ENCODE results near the gene MAPK8.
"Not testable (repeated sequence)": the region's sequence is repeated elsewhere in the genome, so short reads cannot be mapped to it uniquely, and the experiment has no call there.

MAPK8 gene

DNA sequence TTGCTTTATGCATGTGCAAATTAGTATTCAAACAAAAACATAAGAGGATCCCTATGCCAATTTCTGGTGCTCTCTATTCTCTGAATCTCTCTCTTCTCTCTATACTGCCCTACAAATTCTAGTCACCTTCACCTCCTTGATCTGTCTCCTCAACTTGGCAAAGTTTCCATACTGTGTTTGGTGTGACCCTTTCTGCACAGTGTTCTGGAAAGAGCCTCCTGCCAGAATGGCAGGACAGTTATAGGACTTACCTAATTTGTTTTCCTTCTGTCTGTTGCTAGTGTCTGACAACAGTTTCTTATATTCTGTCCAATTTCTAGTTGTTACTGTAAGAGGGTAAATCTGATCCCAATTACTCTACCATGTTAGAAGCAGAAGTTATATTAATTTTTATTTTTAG lies 34.3 kb downstream of the MAPK8 start:
- DNase-seq, result no peak

DNA sequence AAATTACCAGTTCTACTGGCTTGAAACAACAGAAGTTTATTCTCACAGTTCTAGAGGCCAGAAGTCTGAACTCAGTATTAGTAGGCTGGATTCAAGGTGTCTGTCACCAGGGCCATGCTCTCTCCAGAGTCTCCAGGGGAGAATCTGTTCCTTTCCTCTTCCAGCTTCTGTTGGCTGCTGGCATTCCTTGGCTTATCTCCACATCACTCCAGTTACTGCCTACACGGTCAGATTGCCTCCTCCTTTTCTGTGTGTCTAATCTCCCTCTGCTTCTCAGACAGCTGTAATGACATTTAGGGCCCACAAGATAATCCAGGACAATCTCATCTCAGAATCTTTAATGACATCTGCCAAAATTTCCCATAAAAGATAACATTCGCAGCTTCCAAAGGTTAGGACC lies 36.6 kb downstream of the MAPK8 start:
- no peak for DNase-seq

DNA sequence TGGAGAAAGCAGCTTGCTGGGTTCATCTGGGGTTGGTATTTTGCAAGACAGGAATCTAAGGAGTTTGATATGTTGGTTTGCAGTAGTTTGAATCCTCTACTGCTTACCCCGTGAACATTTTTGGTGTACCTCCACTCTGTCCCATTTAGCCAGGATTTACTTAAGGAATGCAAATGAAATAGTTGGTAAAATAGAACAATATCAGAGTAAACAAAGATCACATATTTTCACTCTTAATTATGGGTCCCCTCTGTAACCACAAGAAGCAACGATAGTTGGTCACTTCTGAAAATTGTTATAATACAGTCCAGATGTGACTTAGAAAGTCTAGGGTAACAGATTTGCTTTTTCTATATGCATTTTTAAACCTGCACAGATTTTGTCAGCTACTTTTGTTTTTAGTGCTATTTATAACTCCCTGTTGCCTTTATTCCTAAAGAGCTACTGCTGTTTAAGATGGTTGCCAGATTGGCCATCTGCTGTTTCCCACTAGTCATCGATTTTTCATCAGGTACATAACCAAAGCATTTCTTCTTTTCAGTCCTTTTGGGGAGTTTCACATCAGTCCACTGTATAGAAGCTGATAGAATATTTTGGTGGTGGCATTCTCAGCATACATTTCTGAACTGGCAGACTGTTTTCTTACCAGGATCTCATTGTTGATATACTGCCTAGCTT lies 37.6 kb downstream of the MAPK8 start:
- no peak for DNase-seq

DNA sequence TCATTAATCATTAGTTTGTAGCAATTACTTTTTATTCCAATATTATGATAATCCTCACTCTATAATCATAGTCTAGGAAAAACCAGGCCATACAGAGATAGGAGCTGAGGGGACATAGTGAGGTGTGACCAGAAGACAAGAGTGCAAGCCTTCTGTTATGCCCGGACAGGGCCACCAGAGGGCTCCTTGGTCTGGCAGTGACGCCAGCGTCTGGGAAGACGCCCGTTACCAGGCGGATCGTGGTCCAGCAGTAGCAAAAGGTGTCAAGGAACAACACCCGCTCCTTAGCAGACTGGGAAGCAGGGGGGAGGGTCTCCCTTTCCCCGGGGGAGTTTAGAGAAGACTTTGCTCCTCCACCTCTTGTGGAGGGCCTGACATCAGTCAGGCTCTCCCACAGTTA lies 39.8 kb downstream of the MAPK8 start:
- DNase-seq, result not testable (repeated sequence)

DNA sequence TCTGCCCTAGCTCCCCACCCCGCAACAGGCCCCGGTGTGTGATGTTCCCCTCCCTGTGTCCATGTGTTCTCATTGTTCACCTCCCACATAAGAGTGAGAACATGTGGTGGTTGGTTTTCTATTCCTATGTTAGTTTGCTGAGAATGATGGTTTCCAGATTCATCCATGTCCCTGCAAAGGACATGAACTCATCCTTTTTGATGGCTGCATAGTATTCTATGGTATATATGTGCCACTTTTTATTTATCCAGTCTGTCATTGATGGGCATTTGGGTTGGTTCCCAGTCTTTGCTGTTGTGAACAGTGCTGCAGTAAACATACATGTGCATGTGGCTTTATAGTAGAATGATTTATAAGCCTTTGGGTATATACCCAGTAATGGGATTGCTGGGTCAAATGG lies 41.1 kb downstream of the MAPK8 start:
- DNase-seq, result not testable (repeated sequence)

DNA sequence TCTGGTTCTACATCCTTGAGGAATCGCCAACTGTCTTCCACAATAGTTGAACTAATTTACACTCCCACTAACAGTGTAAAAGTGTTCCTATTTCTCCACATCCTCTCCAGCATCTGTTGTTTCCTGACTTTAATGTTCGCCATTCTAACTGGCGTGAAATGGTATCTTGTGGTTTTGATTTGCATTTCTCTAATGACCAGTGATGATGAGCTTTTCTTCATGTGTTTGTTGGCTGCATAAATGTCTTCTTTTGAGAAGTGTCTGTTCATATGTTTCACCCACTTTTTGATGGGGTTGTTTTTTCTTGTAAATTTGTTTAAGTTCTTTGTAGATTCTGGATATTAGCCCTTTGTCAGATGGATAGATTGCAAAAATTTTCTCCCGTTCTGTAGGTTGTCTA lies 41.5 kb downstream of the MAPK8 start:
- not testable (repeated sequence) for DNase-seq

DNA sequence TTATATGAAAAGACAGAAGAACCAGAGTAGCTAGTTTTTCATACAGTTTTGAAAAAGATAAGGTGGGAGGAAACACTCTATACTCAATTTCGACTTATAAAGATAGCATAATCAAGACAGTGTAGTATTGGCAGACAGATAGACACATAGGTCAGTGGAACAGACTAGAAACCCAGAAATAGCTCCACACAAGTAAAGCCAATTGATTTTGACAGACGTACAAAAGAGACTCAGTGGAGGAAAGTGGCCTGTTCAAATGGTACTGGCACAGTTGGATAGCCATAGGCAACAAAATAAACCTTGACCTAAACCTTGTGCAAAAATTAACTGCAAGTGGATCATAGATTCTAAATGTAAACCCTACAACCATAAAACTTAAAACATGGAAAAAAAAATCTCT lies 46.8 kb downstream of the MAPK8 start:
- no peak for DNase-seq

DNA sequence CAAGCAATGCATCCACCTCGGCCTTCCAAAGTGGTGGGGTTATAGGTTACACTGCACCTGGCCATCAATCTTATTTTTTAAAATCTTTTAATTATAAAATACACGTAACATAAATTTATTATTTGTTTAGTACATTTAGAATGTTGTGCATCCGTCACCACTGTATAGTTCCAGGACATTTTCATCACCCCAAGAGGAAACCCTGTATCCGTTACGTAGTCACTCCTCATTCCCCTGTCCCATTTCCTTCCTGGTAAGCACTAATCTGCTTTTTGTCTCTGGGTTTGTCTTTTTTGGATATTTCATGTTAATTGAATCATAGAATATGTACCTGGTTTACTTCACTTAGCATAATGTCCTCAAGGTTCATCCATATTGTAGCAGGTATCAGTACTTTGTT lies 51.2 kb downstream of the MAPK8 start:
- no peak for DNase-seq

DNA sequence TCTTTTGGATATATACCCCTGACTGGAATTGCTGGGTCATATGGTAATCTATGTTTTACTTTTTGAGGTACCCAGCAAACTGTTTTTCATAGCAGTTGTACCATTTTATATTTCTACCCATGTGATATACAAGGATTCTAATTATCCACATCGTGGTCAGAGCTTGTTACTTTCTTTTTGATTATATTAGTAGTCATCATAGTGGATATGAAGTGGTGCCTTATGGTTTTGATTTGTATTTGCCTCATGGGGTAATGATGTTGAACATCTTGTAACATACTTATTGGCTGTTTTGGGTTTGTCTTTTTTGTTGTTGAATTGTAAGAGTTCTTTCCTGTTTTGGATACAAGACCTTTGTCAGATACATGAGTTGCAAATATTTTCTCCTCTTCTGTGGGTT lies 51.7 kb downstream of the MAPK8 start:
- no peak for DNase-seq

DNA sequence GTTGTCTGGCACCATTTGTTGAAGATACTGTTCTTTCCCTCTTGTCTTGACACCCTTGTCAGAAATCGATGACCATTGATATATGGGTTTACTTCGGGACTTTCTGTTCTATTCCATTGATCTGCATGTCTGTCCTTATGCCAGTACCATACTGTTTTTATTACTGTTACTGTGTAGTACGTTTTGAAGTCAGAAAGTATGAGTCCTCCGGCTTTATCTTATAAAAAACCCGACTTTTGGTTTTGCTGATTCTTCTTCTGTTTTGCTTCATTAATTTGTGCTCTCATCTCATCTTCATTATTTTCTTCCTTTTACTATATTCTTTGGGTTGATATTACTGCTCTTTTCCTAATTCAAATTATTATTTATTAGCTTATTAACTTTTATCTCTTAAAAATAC lies 52.4 kb downstream of the MAPK8 start:
- no peak for DNase-seq

DNA sequence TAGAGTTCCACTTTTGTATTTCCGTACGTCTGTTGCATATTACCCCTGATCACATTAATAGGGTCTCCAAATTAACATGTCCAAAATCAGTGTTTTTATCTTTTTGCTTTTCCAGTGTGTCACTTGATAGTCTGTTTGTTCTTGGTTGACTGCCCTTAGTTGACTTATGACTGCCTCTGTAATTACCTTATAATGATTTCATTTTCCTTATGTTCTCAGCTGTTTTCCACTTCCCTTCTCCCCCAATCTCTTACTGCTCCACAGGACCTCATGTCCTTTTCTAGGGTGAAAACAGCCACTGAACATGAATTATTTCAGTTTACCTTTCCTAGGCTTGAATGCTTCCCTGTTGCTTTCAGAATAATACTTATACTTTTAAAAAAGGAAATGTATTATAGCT lies 54.7 kb downstream of the MAPK8 start:
- no peak for DNase-seq

DNA sequence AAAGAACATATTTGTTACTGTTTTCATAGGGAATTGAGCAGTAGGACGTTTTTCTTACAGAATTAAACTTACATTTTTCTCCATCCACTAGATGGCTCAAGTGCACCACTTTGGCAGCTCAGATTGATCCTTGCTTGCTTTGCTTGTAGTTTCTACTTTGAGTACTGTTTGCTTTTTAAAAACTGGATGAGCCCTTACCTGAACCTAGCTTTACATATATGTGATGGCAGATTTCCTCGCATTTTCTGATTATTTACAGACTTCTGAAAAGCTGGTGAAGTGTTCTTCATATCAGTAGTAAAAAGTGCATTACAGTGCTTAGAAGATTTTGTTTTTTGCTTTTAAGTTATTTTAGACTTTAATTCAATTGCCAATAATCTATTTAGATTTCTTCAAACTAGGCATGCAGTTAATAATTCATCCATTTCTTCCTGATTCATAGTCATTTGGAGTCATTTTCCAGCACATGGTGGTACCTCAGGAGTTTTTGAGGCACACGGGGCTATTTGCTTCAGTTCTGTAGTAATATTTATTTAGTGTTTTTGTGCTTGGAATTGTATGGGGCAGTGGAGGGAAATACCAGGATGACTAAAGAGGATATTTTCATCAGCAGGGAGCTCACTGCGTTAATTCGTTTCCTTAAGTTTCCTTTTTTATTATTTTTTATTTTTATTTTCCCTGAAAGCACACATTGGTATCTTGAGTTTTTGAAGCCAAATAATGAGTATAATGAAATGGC lies 57.3 kb downstream of the MAPK8 start:
- DNase-seq, result no peak

DNA sequence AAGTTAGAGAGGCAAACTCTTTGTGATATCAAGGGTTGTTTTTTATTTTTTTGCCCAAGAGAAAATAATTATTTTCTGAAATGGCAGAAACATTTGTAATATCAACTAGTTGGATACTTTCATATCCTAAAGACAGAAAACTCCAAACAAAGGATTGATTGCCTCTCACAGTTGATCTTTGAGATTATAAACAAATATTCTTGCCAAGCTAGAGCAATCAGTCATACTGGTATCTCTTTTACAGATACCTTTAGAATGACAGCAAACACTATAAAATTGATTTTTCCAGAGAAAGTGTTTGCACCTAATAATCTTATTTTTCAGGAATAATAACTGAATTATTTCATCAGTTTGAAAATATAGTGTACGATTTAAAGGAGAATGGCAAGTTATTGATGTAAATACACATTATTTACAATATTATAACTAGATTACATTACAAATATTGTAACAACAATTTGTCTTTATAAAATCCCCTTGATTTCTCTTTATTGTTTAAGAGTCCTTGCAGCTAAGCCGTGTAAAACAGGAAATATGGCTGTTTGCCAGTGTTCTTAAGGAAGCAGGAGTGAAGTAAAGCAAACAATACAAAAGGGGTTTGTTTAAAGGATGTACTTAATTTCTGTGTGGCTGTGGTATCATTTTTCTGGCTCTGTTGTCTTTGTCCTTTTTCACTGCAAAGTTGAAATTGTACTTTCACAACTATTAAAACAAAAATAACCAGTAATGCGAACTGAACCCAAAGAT lies 58.4 kb downstream of the MAPK8 start:
- DNase-seq, result no peak

DNA sequence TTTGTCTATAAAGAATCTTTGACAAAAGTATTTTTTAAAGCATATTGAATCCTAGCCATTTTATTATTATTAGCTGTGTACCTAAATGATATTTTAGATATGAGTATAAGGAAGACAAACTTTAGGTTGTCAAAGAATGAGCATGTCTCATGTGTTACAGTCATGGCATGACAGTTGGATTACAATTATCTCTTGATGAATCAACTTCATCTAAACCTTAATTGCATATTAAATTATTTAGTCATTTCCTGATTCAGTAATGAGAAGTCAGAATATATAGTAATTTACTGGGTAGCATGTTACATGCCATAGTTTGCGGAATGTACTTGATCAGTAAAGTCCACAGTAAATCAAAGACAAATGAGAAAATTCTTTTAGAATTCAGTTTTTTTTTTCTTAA lies 59.2 kb downstream of the MAPK8 start:
- no peak for DNase-seq

DNA sequence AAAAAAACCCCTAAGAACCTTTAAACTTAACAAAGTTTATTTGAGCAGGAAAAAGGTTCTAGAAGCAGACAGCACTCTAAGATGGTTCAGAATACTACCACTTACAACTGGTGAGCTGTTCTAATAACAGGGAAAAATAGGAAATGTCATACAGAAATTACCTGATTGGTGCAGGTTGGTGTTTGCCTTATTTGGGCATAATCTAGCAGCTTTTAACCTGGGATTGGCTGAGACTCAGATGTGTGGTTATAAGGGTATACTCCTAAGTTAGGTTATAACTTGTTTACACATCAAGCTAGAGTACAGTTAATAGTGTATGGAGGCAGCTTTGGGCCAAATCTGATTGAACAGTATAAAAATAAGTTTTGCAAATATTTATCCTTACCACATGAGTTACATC lies 59.8 kb downstream of the MAPK8 start:
- no peak for DNase-seq

DNA sequence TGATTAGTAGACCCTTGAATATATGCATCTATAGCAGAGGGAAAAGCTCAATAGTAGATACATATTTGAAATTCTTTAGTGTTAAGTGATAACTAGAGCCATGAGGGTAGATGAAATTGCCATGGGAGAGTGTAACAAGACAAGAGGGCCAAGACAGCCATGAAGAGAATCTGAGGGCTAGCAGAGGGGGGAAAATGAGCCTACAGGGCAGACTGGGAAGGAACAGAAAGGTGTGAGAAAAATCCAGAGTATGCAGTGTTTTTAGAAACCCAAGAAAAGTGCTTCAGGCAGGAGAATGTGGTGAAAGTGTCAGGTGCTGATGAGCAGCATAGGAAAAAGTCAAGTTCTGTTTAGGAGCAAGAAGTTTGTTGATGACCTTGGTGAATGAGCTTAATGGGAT lies 63.0 kb downstream of the MAPK8 start:
- DNase-seq, result no peak

DNA sequence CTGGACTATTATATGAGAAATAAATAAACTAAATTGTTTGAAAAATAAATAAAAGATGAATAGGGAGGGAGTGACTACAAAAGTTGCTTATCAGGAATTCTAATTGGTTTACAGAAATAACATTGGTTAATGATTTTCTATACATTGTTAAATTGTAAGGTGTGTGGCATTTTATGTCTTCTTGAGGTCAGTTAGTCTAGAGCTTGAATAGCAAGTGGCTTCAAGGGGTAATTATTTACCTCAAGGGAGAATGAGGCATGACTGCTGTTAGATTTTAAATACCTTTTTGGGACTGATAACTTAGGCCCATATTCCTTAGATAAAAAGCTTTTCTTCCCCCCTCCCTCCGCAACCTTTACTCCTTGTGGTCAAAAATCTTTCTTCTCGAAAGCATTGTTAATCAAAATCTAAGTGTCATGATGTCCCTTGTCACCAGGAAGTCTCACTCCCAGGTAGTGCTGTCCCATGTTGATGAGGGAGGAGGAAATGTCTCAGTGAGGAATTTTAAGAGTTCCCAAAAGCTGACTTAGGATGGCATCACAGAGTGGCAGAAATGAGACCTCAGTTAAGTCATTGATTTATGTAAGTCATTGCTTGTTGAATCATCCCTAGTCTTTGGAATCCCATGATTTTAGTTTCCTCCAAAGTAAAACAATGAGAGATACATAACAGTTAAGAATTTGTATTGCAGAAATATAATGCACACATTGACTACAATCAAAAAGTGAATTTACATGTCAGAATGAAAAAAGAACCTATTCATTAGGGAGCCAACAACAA lies 71.5 kb downstream of the MAPK8 start:
- DNase-seq, result no peak

DNA sequence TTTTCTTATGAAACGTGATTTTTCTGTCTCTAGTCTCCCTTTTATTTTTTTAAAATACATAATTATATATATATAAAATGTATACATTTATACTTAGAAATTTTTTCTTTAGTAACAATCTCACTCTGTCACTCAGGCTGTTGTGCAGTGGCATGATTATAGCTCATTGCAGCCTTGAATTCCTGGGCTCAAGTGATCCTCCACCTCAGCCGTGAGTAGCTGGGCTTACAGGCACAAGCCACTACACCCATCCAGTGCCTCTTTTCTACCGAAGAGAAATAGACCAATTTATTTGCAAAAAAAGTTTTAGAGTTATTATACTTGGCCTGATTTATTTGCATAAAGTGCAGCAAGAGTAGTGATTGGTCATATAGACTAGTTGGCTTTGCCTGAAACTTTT lies 72.2 kb downstream of the MAPK8 start:
- DNase-seq, result no peak

DNA sequence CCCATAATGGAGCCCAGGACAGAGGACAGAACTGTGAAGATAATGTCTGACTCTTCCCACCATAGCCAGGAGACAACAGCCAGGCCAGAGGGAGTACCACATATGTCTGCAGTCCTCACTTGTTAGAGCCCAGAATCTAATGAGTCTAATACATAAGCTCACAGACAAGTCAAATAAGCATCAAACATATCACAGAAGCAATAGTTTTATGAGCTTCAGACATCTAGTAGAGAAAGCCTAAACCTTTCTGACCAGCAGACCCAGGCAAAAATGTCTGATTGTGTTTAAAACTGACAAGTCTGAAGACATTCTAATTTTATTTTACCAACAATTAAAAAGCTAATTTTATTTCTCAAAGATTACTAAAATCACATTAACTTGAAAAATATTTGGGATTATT lies 75.5 kb downstream of the MAPK8 start:
- no peak for DNase-seq

DNA sequence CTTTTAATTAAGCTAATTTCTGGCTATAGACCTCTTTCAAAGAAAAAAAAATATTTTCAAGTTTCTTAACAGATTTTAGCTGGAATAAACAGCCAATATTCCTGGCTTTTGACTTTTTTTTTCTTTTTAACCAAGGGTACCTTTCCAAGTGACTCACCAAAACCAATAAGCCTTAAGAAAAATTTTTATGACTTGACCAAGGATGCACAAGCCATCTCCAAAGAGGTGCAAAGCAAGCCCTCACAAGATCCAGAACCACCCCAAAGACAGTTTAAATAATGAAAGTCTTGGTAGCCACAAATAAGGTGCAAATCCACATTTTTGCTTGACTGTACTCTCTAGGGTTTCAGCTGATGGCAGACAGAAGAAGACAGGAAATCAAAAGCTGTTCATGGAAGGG lies 76.5 kb downstream of the MAPK8 start:
- DNase-seq, result no peak

DNA sequence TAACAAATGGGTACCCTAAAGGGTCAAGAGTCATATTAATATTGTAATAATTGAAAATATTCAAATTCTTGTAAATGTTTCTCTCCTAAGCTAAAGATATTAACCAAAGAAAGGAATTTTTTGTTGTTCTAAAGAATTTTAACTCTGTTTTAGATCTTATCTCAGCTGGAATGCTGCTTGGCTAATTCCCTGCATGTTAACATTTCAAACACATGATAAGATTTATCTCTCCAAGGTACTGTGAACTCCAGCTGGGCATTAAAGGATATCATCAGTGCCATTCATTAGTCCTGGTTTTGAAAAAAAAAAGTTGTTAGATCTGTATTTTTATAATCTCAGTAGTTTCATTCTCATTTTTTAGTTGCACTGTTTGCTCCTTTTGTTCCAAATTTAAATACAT lies 76.9 kb downstream of the MAPK8 start:
- DNase-seq, result no peak

DNA sequence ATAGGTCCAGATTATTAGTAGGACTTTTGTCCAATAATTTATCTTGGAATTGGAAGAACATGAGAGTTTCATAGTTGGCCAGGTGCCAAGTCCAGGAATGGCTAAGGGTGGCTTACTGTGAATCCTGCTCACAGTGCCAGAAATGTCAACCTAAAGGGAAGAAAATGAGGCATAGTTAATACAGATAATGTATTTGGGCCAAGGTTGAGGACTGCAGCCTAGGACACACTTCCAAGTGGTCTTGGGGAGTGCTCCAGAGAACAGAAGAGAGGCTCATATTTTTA lies 78.2 kb downstream of the MAPK8 start:
- no peak for DNase-seq

DNA sequence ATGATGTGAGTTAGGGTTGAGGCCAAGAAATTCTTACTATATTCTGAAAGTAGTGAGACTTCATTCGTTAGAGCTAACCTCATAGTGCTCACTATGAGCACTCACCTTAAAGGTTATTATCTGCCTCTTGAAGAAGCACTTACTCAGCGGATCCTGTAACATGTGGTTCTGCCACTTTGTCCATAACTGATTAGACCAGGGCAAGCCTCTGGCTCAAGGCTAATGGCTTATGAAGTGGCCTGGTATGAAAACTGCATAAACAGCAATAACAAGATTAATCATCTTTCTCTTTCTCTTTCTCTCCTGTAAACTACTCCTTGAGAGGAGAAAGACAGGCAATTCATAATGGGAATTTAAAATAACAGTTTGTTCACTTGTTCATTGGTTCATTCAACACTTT lies 82.8 kb downstream of the MAPK8 start:
- DNase-seq, result no peak
